ENCODE measurements around the gene UPK1A. TPM values are rescaled to one million over a fixed set of nuclear protein-coding genes. Genes with fewer than 3 reads are reported as not detected.

UPK1A gene
- total RNA-seq, 1 donor from 2014 or later: not detected

DNA sequence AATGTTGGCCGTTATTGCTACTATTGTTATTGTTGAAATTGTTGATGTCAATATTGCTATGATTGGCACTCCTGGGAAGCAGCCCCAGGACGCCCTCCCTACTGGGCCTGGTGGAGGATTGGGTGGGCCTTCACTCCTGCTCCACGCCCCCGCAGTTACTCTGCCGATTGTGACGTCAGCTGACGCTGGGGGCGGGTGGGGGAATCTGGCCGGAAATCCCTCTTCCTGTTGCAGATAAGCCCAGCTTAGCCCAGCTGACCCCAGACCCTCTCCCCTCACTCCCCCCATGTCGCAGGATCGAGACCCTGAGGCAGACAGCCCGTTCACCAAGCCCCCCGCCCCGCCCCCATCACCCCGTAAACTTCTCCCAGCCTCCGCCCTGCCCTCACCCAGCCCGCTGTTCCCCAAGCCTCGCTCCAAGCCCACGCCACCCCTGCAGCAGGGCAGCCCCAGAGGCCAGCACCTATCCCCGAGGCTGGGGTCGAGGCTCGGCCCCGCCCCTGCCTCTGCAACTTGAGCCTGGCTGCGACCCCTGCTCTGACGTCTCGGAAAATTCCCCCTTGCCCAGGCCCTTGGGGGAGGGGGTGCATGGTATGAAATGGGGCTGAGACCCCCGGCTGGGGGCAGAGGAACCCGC, 24.7 kb upstream of the UPK1A start, which contains the start of gene ETV2:
TSS of gene ETV2 (plus strand) at position 231 of the 637 bp plus-strand sequence. CDS start 716 bp downstream, outside the sequence.
- DNase-seq (ENCODE audit: low read depth): no peak
- Histone ChIP-seq H3K27me3 (ENCODE audit: control insufficient read depth, insufficient read depth, low read length) (no peaks in the 10 kb centered on the region), H3K4me3 (ENCODE audit: low read depth, low read length) (no peak within 1 kb of the TSS), H3K36me3 (ENCODE audit: control insufficient read depth, insufficient read depth, low read length) (peaks cover 2% of the 10 kb centered on the region)
- TF ChIP-seq, protein P1, sequence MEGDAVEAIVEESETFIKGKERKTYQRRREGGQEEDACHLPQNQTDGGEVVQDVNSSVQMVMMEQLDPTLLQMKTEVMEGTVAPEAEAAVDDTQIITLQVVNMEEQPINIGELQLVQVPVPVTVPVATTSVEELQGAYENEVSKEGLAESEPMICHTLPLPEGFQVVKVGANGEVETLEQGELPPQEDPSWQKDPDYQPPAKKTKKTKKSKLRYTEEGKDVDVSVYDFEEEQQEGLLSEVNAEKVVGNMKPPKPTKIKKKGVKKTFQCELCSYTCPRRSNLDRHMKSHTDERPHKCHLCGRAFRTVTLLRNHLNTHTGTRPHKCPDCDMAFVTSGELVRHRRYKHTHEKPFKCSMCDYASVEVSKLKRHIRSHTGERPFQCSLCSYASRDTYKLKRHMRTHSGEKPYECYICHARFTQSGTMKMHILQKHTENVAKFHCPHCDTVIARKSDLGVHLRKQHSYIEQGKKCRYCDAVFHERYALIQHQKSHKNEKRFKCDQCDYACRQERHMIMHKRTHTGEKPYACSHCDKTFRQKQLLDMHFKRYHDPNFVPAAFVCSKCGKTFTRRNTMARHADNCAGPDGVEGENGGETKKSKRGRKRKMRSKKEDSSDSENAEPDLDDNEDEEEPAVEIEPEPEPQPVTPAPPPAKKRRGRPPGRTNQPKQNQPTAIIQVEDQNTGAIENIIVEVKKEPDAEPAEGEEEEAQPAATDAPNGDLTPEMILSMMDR (IDR thresholded peaks at IDR 0.05; ENCODE audit: insufficient read depth, low read length, poor library complexity, severe bottlenecking): no peak

GRCh38 chr19:35642312-35642711, 24.0 kb upstream of the UPK1A start:
- H3K36me3 ChIP-seq (ENCODE audit: control insufficient read depth, insufficient read depth, low read length): no peaks in the 10 kb centered on the region
- TF ChIP-seq, protein P1 (IDR thresholded peaks at IDR 0.05; ENCODE audit: insufficient read depth, low read length, poor library complexity, severe bottlenecking): no peak
- no peaks in the 10 kb centered on the region for H3K27me3 ChIP-seq (ENCODE audit: control insufficient read depth, insufficient read depth, low read length)
- DNase-seq (ENCODE audit: low read depth): no peak
- H3K4me3 ChIP-seq (ENCODE audit: low read depth, low read length): no peak overlapping the region

DNA sequence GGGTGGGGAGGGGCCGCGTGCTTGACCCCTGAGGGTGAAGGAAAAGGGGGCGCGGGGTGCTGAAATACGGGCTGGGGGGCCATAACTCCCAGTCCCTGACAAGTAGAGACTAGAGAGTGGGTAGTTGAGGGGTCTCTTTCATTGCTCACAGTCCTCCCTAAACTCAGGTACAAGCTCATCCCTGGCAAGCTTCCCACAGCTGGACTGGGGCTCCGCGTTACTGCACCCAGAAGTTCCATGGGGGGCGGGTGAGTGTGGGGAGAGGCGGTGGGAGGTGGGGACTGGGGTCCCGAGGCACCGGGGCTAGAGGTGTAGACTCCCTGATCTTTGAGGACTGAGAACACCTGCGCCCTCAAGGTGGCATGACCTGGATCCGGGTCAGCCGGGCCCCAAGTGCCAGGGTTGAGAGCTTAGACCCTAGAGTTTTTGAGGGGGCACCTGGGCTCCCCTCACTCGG, 23.5 kb upstream of the UPK1A start:
- H3K4me3 ChIP-seq (ENCODE audit: low read depth, low read length): peak overlapping the region; percentile 44
- no peaks in the 10 kb centered on the region for H3K36me3 ChIP-seq (ENCODE audit: control insufficient read depth, insufficient read depth, low read length)
- no peak for DNase-seq (ENCODE audit: low read depth)
- H3K27me3 ChIP-seq (ENCODE audit: control insufficient read depth, insufficient read depth, low read length): no peaks in the 10 kb centered on the region
- TF ChIP-seq, protein P1 (IDR thresholded peaks at IDR 0.05; ENCODE audit: insufficient read depth, low read length, poor library complexity, severe bottlenecking): no peak

- DNase-seq (ENCODE audit: low read depth): no peak
- H3K36me3 ChIP-seq (ENCODE audit: control insufficient read depth, insufficient read depth, low read length): no peaks in the 10 kb centered on the region
- peak overlapping the region; percentile 44 for H3K4me3 ChIP-seq (ENCODE audit: low read depth, low read length)
- TF ChIP-seq, protein P1 (IDR thresholded peaks at IDR 0.05; ENCODE audit: insufficient read depth, low read length, poor library complexity, severe bottlenecking): no peak
- H3K27me3 ChIP-seq (ENCODE audit: control insufficient read depth, insufficient read depth, low read length): no peaks in the 10 kb centered on the region
These were observed 22.8 kb upstream of the UPK1A start for GRCh38 chr19:35643255-35644205.

DNA sequence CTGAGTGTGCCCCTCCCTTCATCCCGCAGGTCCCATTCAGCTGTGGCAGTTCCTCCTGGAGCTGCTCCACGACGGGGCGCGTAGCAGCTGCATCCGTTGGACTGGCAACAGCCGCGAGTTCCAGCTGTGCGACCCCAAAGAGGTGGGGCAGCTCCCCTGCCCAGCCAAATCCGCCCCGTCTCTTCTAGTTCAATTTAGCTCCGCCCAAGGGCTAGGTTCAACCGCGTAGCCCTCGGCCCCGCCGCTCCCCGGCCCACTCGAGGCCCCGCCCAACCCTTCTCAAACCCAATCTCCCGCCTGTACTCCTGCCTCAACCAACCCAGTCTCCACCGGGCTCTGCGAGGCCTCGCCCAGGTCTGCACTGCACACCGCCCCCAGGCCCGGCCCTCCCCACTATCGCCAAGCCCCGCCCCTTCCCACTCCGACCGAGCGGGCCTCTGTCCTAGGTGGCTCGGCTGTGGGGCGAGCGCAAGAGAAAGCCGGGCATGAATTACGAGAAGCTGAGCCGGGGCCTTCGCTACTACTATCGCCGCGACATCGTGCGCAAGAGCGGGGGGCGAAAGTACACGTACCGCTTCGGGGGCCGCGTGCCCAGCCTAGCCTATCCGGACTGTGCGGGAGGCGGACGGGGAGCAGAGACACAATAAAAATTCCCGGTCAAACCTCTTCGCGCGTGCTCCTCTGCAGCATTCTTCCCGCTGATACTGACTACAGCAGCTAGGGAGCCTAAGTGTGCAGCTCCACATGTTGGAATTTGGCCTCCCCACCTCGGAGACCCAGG, 21.9 kb upstream of the UPK1A start:
- Histone ChIP-seq H3K36me3 (ENCODE audit: control insufficient read depth, insufficient read depth, low read length) (no peaks in the 10 kb centered on the region), H3K4me3 (ENCODE audit: low read depth, low read length) (peak overlapping the region; percentile 44), H3K27me3 (ENCODE audit: control insufficient read depth, insufficient read depth, low read length) (no peaks in the 10 kb centered on the region)
- DNase-seq (ENCODE audit: low read depth): peak; percentile 77
- TF ChIP-seq, protein P1 (IDR thresholded peaks at IDR 0.05; ENCODE audit: insufficient read depth, low read length, poor library complexity, severe bottlenecking): no peak
